ENCODE data around the gene PIM1. TPM values are rescaled to one million over a fixed set of nuclear protein-coding genes. Genes with fewer than 3 reads are reported as not detected.

PIM1 gene
- total RNA-seq, 1 experiment from 2014 or later, result 47.5 TPM

DNA sequence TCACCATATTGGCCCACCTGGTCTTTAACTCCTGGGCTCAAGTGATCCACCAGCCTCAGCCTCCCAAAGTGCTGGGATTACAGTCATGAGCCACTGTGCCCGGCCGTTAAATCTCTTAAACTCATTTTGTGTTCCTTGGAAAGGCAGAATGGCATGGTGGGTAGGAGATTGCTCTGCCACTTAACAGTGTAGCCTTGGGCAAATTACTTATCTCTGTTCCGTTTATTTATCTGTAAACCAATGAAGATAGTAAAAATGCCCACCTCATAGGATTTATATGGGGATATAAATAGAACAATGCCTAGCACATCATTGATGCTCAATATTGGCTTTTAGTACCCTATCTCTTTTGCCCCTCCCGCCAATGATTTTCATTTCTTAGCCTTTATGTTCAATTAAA is 7.2 kb upstream of the PIM1 start:
- Histone ChIP-seq H3K4ac (ENCODE audit: low read depth, low read length) (no peak overlapping the region), H2BK12ac (ENCODE audit: insufficient read length, low read depth, low read length) (no peak overlapping the region), H3K27me3 (ENCODE audit: insufficient read depth, low read length) (no peaks in the 10 kb centered on the region), H4K8ac (replicated peaks; ENCODE audit: insufficient read length, low read depth, low read length) (no peak overlapping the region), H3K9me3 (ENCODE audit: control insufficient read depth, low read depth, low read length) (no peaks in the 10 kb centered on the region), H3K9ac (ENCODE audit: extremely low read depth, insufficient read length, low read length) (no peak overlapping the region), H3K23me2 (ENCODE audit: insufficient read length, low read depth, low read length, poor library complexity, severe bottlenecking) (no peaks in the 10 kb centered on the region), H3K4me2 (ENCODE audit: insufficient read depth, insufficient read length, low read length) (no peak overlapping the region), H3K27ac (ENCODE audit: insufficient read length, low read depth, low read length) (no peak overlapping the region), H2BK120ac (ENCODE audit: low read depth, low read length, poor library complexity, severe bottlenecking) (no peak overlapping the region), H4K5ac (ENCODE audit: insufficient read length, low read depth, low read length) (no peak overlapping the region), H2BK20ac (ENCODE audit: low read depth, low read length, poor library complexity, severe bottlenecking) (no peak overlapping the region), H2BK15ac (ENCODE audit: low read depth, low read length) (no peak overlapping the region), H4K20me1 (ENCODE audit: control insufficient read depth, insufficient read depth, insufficient read length) (no peaks in the 10 kb centered on the region), H3K56ac (ENCODE audit: insufficient read length, low read depth, low read length) (no peak overlapping the region), H2BK5ac (ENCODE audit: insufficient read length, low read length) (no peak overlapping the region), H3K79me2 (ENCODE audit: insufficient read depth, low read length) (no peaks in the 10 kb centered on the region), H3K18ac (ENCODE audit: insufficient read length, low read depth, low read length) (no peak overlapping the region), H3T11ph (ENCODE audit: low read length) (no peak overlapping the region), H3K23ac (ENCODE audit: insufficient read length, low read depth, low read length) (no peak overlapping the region), H3K79me1 (ENCODE audit: insufficient read depth, low read depth, low read length, poor library complexity, severe bottlenecking) (no peaks in the 10 kb centered on the region), H3K4me1 (ENCODE audit: insufficient read depth, low read length) (no peaks in the 10 kb centered on the region), H4K91ac (ENCODE audit: insufficient read length, low read depth, low read length) (no peak overlapping the region), H2AK5ac (ENCODE audit: insufficient read length, low read length) (no peak overlapping the region), H3K14ac (ENCODE audit: insufficient read depth, low read length) (no peak overlapping the region), H2AFZ (ENCODE audit: low read length) (no peak overlapping the region)
- no peak for DNase-seq
- no peak overlapping the region for H3K27ac Mint-ChIP-seq
- WGBS (ENCODE audit: extremely low coverage, insufficient read length, low lambda C conversion rate), result no CpG with 5 or more reads among the region's 4 CpGs
- H3K27me3 Mint-ChIP-seq (ENCODE audit: low read depth), result no peaks in the 10 kb centered on the region
- TF ChIP-seq CTCF (conservative IDR thresholded peaks at IDR 0.05), result no peak
- no peaks in the 10 kb centered on the region for H3K36me3 Mint-ChIP-seq (ENCODE audit: insufficient read depth in 1 of 3, low read depth in 3 of 3)
- H3K9me3 Mint-ChIP-seq, result no peaks in the 10 kb centered on the region; a peak in 1 of 5 replicates
- H3K4me1 Mint-ChIP-seq, result 0 out of 4 replicates have a peak, but pooled peaks cover 0 to 4% of the 10 kb centered on the region in 2 experiments
- H3K4me3 Mint-ChIP-seq, result no peak overlapping the region
